Cardiac septum (tissue), 1 donor: ENCODE data around the gene FAM83G. TPM values are rescaled to one million over a fixed set of nuclear protein-coding genes. Genes with fewer than 3 reads are reported as not detected.

Source experiments
- DNase-seq: peaks from one replicate; pipeline ENCODE4 v3.0.0-alpha.2; 2020; ENCODE audit warnings: low spot score
- intact Hi-C: fragments of 100-400 bp; cut with DNase I; formaldehyde crosslinking; loops from one replicate; pipeline ENCODE4 v1.14.0; 2022
- total RNA-seq: library from RNA; stranded (reverse); fragmentation: NEBNext Ultra II Directional; extraction: Animal tissue kit (Norgen Biotek cat#: 25700); gene quantifications from one replicate; pipeline ENCODE4 v1.2.1, GENCODE V29; 2021
- donor health status: DM: no; HTN: no; CAD: no.

Gene FAM83G
- total RNA-seq, 1 donor from 2014 or later, result 2.5 TPM

- intact Hi-C loops, result no loop called here
- DNase-seq, result no peak
Measured at GRCh38 chr17:18976201-18976600, 28.4 kb downstream of the FAM83G start.

DNA sequence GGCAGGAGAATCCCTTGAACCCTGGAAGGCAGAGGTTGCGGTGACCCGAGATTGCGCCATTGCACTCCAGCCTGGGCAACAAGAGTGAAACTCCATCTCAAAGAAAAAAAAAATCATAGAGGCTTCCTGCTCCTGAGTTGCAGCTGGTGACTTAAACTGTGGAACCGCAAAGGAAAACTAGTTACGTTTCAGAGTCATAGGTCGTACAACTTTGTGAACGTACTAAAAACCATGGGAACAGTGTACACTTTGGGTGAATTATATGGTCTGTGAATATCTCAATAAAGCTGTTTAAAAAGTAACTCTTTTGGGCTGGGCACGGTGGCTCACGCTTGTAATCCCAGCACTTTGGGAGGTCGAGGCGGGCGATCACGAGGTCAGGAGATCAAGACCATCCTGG, 29.0 kb downstream of the FAM83G start:
- DNase-seq, result no peak

DNA sequence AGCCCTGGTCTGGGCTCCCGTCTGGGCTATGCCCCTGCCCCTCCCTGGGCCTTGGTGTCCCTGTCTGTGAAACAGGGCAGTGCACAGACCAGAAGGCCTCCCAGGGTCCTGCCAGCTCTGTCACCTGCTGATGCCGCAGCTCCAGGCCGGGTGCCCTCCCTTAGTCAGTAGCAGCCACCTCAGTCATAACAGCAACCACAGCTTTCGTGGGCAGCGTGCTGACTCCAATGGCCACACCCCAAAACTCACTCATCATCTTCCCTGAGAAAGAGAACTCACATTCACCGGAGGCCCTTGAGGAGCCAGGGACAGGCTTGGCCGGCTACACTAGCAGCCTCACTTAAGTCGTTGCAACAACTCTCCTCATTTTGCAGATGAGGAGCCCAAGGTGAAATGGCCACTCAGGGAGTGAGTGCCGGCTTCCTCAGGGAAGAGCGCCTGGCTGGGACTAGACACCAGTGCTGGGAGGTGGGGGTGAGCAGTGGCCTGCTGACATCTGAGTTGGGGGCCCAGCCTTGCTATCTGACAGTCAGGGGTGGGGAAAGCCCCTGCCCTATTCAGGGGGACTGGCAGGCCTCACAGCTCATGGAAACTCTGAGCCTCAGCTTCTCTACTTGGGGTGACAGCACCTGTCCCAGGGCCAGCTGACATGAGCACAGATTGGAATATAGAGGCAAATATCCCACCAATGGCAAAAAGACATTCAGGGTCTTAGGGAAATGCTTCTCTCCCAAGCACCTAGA, 30.0 kb downstream of the FAM83G start:
- intact Hi-C loops, result no loop called here

More for the DNA sequence above, 29.0 kb downstream of the FAM83G start:
- intact Hi-C loops, result no loop called here

GRCh38 chr17:18971801-18972200, 32.8 kb downstream of the FAM83G start:
- intact Hi-C loops, result no loop called here
- no peak for DNase-seq

More for the DNA sequence above, 30.0 kb downstream of the FAM83G start:
- no peak for DNase-seq

- no peak for DNase-seq
- intact Hi-C loops, result no loop called here
Measured at GRCh38 chr17:18970582-18971480, 33.7 kb downstream of the FAM83G start.

GRCh38 chr17:18968945-18969887, 35.3 kb downstream of the FAM83G start:
- DNase-seq, result no peak
- intact Hi-C loops, result no loop called here

- intact Hi-C loops, result no loop called here
- no peak for DNase-seq
Measured at GRCh38 chr17:18968345-18968744, 36.2 kb downstream of the FAM83G start.

GRCh38 chr17:18967916-18968315, 36.6 kb downstream of the FAM83G start:
- intact Hi-C loops, result no loop called here
- DNase-seq, result no peak

GRCh38 chr17:18966831-18967624, 37.5 kb downstream of the FAM83G start:
- intact Hi-C loops, result no loop called here
- no peak for DNase-seq

GRCh38 chr17:18965530-18966236, 38.9 kb downstream of the FAM83G start:
- DNase-seq, result no peak

GRCh38 chr17:18964550-18964949, 40.0 kb downstream of the FAM83G start:
- DNase-seq, result no peak
- intact Hi-C loops, result no loop called here

More at GRCh38 chr17:18965530-18966236, 38.9 kb downstream of the FAM83G start:
- intact Hi-C loops, result no loop called here

GRCh38 chr17:18964018-18964351, 40.6 kb downstream of the FAM83G start:
- intact Hi-C loops, result no loop called here
- no peak for DNase-seq

DNA sequence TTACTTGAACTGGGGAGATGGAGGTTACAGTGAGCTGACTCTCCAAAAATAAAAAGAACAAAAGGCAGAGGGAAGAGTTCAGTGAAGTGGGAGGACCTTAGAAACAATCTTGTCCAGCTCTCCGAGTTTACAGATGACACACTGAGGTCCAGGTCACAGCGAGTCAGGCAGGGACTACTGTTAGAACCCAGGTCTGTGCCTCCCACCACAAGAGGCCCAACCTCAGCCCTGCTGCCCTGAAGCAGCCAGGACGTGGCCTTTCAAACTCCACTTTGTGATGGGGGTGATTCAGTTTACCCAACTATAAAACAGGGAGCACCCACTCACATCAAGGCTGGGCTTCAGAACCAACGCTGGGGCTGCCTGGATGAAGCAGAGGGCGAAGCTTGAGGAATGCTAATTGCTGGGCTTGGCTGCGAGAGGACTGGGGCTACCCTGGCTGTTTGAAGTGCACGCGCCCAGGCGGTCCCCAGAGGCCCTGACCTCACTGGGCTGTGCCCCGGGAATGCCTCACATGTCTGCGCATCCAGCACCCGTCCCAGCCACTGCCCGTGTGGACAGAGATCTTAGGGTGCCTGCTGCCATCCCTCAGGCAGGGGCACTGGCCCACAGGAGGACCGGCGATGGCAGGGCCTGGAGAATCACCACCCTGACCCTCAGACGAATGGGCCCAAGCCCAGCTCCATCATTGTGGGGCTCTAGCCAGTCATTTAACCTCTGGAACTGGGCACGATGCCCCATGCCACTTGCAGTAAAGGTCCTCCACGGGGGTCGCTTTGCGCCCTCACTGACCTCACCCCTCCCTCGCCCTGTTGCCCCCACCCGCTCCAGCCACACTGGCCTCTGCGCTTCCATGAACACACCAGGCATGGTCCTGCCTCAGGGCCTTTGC, 41.2 kb downstream of the FAM83G start:
- no peak for DNase-seq
- intact Hi-C loops, result loop anchor here (2.0 kb wide), 1 partner anchor 21 kb away; no protein-coding TSS in a partner anchor

GRCh38 chr17:18962494-18962815, 42.1 kb downstream of the FAM83G start:
- no peak for DNase-seq
- intact Hi-C loops, result loop anchor here (2.0 kb wide), 1 partner anchor 22 kb away; no protein-coding TSS in a partner anchor

- no peak for DNase-seq
- intact Hi-C loops, result loop anchor here (2.0 kb wide), 1 partner anchor 23 kb away; no protein-coding TSS in a partner anchor
Measured at GRCh38 chr17:18961634-18962493, 42.7 kb downstream of the FAM83G start.

DNA sequence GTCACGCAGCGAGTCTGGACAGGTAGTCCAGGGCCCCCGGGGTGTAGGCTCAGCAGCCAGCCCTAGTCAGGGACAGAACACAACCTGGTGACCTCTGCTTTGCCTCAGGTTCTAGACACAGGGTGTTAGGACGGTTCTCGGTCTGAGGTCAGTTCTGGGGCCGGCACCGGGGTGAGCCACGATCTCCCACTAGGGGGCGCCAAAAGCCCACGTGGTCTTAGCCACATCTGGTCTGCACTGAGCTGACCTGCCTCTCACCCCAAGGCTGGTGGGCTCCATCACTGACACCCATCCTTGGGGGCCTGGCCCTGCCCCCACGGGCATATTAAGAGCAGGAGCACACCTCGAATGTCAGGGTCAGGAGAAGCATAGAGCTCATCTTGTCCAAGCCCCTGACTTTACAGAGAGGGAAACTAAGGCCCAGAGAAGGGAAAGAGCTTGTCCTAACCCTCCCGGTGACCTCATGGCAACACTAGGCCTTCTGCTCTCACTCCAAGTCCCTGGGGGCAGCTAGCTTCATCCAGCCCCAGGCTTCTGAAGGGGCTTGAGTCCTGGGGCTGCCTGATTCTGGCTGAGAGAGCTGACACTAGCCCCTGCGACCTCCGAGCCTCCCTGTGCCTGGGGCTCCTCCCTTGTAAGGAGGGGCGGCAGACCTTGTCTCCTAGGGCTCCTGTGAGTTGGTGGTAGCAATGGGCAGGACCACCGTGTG, 43.6 kb downstream of the FAM83G start:
- intact Hi-C loops, result no loop called here
- peak; percentile 89 for DNase-seq
